ENCODE results near the gene LPAR1. TPM values are rescaled to one million over a fixed set of nuclear protein-coding genes. Genes with fewer than 3 reads are reported as not detected.

LPAR1 gene
- total and polyA plus RNA-seq, 9 of the 15 experiments (the other 6 are each of a cell fraction or from before 2014, with no cell fraction given), result 0.13 TPM; not detected in 8

- no peak overlapping the region for H3K9ac ChIP-seq (ENCODE audit: insufficient read depth in 1 of 2, low read depth in 2 of 2, low read length in 2 of 2)
- H3K27ac ChIP-seq (ENCODE audit: extremely low read depth, low read depth, low read length), result no peak overlapping the region
- H3K27me3 ChIP-seq (ENCODE audit: control insufficient read depth in 2 of 2, insufficient read depth in 2 of 2, low read length in 2 of 2), result no peaks in the 10 kb centered on the region
- ATAC-seq (no peak), DNase-seq (ENCODE audit: extremely low read depth in 1 of 4, low spot score in 3 of 4) (no peak), FAIRE-seq (no peak)
- no peak overlapping the region for H3K4me3 ChIP-seq
- no peaks in the 10 kb centered on the region; a peak in 1 of 5 replicates for H3K4me1 ChIP-seq (replicated peaks in 1 of 2; ENCODE audit: control insufficient read depth in 2 of 2, insufficient read depth in 2 of 2, low read length in 2 of 2)
- in situ Hi-C loops (cut with MboI) (no loop called here), intact Hi-C loops (cut with micrococcal nuclease) (no loop called here)
- H3K36me3 ChIP-seq (ENCODE audit: control insufficient read depth, insufficient read depth, low read length), result no peaks in the 10 kb centered on the region
- no peaks in the 10 kb centered on the region for H3K9me1 ChIP-seq (ENCODE audit: control insufficient read depth, insufficient read depth, low read length)
- CTCF ChIA-PET (ENCODE audit: low intra/inter-chr PET ratio), result no interaction called here
- H3K79me2 ChIP-seq (ENCODE audit: control insufficient read depth, insufficient read depth, low read length), result no peaks in the 10 kb centered on the region
- no TSS peak for BruUV-seq (replicated peaks)
- no peaks in the 10 kb centered on the region for H4K20me1 ChIP-seq (replicated peaks; ENCODE audit: control insufficient read depth, insufficient read depth, low read length)
- WGBS (ENCODE audit: insufficient coverage, low coverage, missing lambda C conversion rate), result 0% methylated on average over 3 of the region's 3 CpGs
- H2AFZ ChIP-seq (ENCODE audit: low read depth, low read length), result no peak overlapping the region
- no peaks in the 10 kb centered on the region; the same call in 1 of the 2 replicates for H3K9me3 ChIP-seq (replicated peaks; ENCODE audit: control insufficient read depth, insufficient read depth, low read depth, low read length)
- POLR2A ChIA-PET, result no interaction called here
- H3K4me2 ChIP-seq (ENCODE audit: insufficient read depth, low read length), result no peak overlapping the region
- TF ChIP-seq E2F8 (IDR thresholded peaks at IDR 0.05; ENCODE audit: low read depth, partially characterized antibody) (no peak), ZBTB7A (IDR thresholded peaks at IDR 0.05; ENCODE audit: borderline replicate concordance, control insufficient read depth, low read depth, low read length) (no peak), TRIM24 (IDR thresholded peaks at IDR 0.05) (no peak), ZNF561 (CRISPR knock-in tag; conservative IDR thresholded peaks at IDR 0.05) (no peak), BMI1 (IDR thresholded peaks at IDR 0.05; ENCODE audit: low read length) (no peak), ZNF695 (CRISPR knock-in tag; IDR thresholded peaks at IDR 0.05) (no peak), SMARCB1 (IDR thresholded peaks at IDR 0.05; ENCODE audit: insufficient read length, low read depth) (no peak), ZNF449 (CRISPR knock-in tag; IDR thresholded peaks at IDR 0.05) (no peak), HMGN3 (IDR thresholded peaks at IDR 0.05; ENCODE audit: borderline replicate concordance, extremely low read depth, insufficient read length, low read depth, low read length) (no peak), HBP1 (CRISPR knock-in tag; IDR thresholded peaks at IDR 0.05) (no peak), MEIS2 (IDR thresholded peaks at IDR 0.05; ENCODE audit: partially characterized antibody) (no peak), RBM34 (IDR thresholded peaks at IDR 0.05; ENCODE audit: borderline replicate concordance, insufficient read depth, low read length) (no peak), ZNF197 (CRISPR knock-in tag; IDR thresholded peaks at IDR 0.05; ENCODE audit: low read depth) (no peak), CC2D1A (IDR thresholded peaks at IDR 0.05) (no peak), CHD4 (IDR thresholded peaks at IDR 0.05; ENCODE audit: insufficient read depth, insufficient replicate concordance, low read depth, low read length, poor library complexity, severe bottlenecking) (no peak), MNT (conservative IDR thresholded peaks at IDR 0.05) (no peak)
Measured at GRCh38 chr9:111040494-111040893, 2.2 kb upstream of the LPAR1 start.

Measured in K562 (cell line).